Hematopoietic multipotent progenitor cell treated with erythropoietin and hydrocortisone succinate and interleukin-3 and kit ligand, for 6 days (in vitro differentiated cells): ENCODE measurements around the gene PTH1R.

Source experiments
- DNase-seq: peaks from one replicate; pipeline ENCODE4 v3.0.0-alpha.2; 2015

Gene PTH1R

GRCh38 chr3:46877406-46878125 lies at the start of gene PTH1R:
Gene PTH1R, plus strand, starts transcription at chr3:46877721. Its CDS starts 5,839 bp downstream, at chr3:46883560.
- DNase-seq: no peak

- DNase-seq: no peak
Measured at GRCh38 chr3:46829699-46830208, 47.8 kb upstream of the PTH1R start.

- no peak for DNase-seq
Measured at GRCh38 chr3:46830801-46831200, 46.7 kb upstream of the PTH1R start.

GRCh38 chr3:46831316-46831715 lies 46.2 kb upstream of the PTH1R start:
- DNase-seq: no peak

- DNase-seq: no peak
Measured at GRCh38 chr3:46831841-46832240, 45.7 kb upstream of the PTH1R start.

GRCh38 chr3:46833346-46834300 lies 43.9 kb upstream of the PTH1R start:
- DNase-seq: no peak

- DNase-seq: no peak
Measured at GRCh38 chr3:46835054-46835453, 42.5 kb upstream of the PTH1R start.

GRCh38 chr3:46835491-46835890 lies 42.0 kb upstream of the PTH1R start:
- DNase-seq: peak; percentile 59

- no peak for DNase-seq
Measured at GRCh38 chr3:46838301-46838700, 39.2 kb upstream of the PTH1R start.

GRCh38 chr3:46840491-46840890 lies 37.0 kb upstream of the PTH1R start:
- DNase-seq: no peak

- DNase-seq: no peak
Measured at GRCh38 chr3:46843508-46843907, 34.0 kb upstream of the PTH1R start.

GRCh38 chr3:46844397-46844796 lies 33.1 kb upstream of the PTH1R start:
- DNase-seq: no peak

GRCh38 chr3:46844881-46845312 lies 32.6 kb upstream of the PTH1R start:
- DNase-seq: no peak

- DNase-seq: peak; percentile 23
Measured at GRCh38 chr3:46845397-46845859, 32.1 kb upstream of the PTH1R start.

GRCh38 chr3:46845860-46846623 lies 31.5 kb upstream of the PTH1R start:
- DNase-seq: peak; percentile 69

- no peak for DNase-seq
Measured at GRCh38 chr3:46846624-46847542, 30.6 kb upstream of the PTH1R start.

GRCh38 chr3:46847744-46848143 lies 29.8 kb upstream of the PTH1R start:
- no peak for DNase-seq

- DNase-seq: peak; percentile 58
Measured at GRCh38 chr3:46848271-46849044, 29.1 kb upstream of the PTH1R start.

- DNase-seq: no peak
Measured at GRCh38 chr3:46849045-46849631, 28.4 kb upstream of the PTH1R start.

- DNase-seq: no peak
Measured at GRCh38 chr3:46849686-46850467, 27.6 kb upstream of the PTH1R start.
